Measurements from ENCODE around the gene TMEM108.

DNA sequence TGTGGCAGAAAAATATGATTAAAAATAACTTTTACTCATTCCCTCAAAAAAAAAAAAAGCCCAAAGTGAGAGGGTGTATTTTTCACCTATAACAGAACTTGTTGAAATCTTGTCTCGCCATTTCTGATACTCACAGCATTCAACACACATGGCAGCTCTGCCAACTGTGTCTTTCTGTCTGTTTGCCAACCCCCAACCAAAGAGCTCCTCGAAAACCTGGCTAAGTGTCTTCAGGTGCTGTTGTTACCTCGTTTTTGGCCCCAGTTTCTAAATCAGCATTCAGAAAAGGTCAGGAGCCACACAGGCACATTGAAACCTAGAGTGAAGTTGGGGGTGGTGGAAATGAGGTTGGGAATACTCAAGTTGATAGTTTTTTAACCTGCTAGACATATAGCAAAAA is 123.5 kb downstream of the TMEM108 start:
- TF ChIP-seq GATA2 (IDR thresholded peaks at IDR 0.05; ENCODE audit: low read depth, low read length) (no peak), GATA3 (IDR thresholded peaks at IDR 0.05; ENCODE audit: low read depth, low read length) (no peak)

Data from SH-SY5Y (cell line).